ENCODE results near the gene ANXA6.

The ANXA6 gene

GRCh38 chr5:151151263-151151660, 6.3 kb downstream of the ANXA6 start:
- Histone ChIP-seq H3K9ac (ENCODE audit: low read depth, low read length) (no peak overlapping the region), H3K9me3 (ENCODE audit: insufficient read depth, low read depth, low read length) (no peaks in the 10 kb centered on the region), H3K27ac (ENCODE audit: low read depth, low read length) (no peak overlapping the region), H3K27me3 (ENCODE audit: insufficient read depth, low read length) (no peaks in the 10 kb centered on the region), H3K4me1 (ENCODE audit: insufficient read depth, low read length) (peaks cover 15% of the 10 kb centered on the region; the same call in 1 of the 2 replicates), H3K36me3 (ENCODE audit: insufficient read depth, low read length) (peaks cover 8% of the 10 kb centered on the region; the same call in 1 of the 2 replicates), H3K4me3 (ENCODE audit: low read length) (no peak overlapping the region)
- 90% methylated on average over 2 of the region's 2 CpGs for WGBS

DNA sequence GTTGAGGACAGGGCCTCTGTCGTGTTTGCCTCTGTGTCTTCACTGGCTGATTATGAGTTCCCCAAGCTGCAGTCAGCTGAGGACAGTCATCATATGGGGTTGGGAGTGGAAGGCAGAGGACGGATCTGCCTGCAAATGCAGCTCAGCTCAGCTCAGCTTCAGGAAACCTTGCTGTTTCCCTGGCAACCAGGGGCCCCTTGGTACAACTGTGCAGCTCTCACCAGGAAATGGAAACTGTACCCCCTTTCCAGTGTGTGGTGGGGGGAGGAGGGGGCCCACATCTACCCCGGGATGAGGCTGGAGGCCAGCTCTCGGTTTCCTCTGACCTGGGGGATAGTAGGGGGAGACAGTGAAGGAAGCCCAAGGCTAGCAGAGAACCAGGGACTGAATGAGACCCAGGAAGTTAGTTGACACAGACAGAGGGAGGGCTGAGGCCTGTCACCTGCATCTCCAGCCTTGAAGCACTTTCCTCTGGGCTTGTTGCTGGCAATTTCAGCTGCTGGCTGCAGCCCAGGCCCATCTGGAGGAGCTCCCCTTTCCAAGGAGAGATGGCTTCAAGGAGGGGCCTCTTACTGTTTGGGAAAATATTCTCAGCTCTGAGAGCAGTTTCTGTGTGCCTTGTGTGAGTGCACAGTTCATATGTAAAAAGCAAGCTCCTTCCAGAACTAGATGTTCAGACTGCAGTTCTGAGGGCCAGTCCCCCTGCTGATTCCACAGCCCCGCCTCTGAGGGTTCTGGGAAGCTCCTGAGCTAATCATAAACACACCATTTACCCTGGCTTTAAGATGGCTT, 6.9 kb downstream of the ANXA6 start:
- no peak overlapping the region for H3K9ac ChIP-seq (ENCODE audit: low read depth, low read length)

DNA sequence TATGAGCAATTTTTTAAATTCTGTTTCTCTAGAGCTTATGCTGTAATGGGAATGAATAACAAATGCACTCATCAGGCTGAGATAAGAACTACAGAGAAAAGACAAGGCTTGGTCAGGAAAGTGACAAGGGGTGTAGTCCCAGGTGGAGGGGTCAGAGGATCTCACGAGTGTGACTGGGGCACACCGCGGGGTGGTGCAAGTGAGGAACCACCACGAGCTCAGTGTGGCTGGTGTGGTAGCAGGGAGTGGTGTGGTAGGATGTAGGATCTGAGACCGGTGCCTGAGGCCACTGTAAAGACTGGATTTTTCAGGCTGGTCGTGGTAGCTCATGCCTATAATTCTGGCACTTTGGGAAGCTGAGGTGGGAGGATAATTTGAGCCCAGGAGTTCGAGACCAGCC, 9.0 kb downstream of the ANXA6 start:
- Histone ChIP-seq H3K4me1 (ENCODE audit: insufficient read depth, low read length) (peaks cover 14% of the 10 kb centered on the region; the same call in 1 of the 2 replicates), H3K36me3 (ENCODE audit: insufficient read depth, low read length) (peaks cover 8% of the 10 kb centered on the region; the same call in 1 of the 2 replicates), H3K4me3 (ENCODE audit: low read length) (no peak overlapping the region), H3K27ac (ENCODE audit: low read depth, low read length) (no peak overlapping the region), H3K9ac (ENCODE audit: low read depth, low read length) (no peak overlapping the region), H3K27me3 (ENCODE audit: insufficient read depth, low read length) (no peaks in the 10 kb centered on the region), H3K9me3 (ENCODE audit: insufficient read depth, low read depth, low read length) (no peaks in the 10 kb centered on the region)
- WGBS = 80% methylated on average over 7 of the region's 7 CpGs

More for the DNA sequence above, 6.9 kb downstream of the ANXA6 start:
- peaks cover 14% of the 10 kb centered on the region; the same call in 1 of the 2 replicates for H3K4me1 ChIP-seq (ENCODE audit: insufficient read depth, low read length)
- no peaks in the 10 kb centered on the region for H3K9me3 ChIP-seq (ENCODE audit: insufficient read depth, low read depth, low read length)
- no peaks in the 10 kb centered on the region for H3K27me3 ChIP-seq (ENCODE audit: insufficient read depth, low read length)
- H3K27ac ChIP-seq (ENCODE audit: low read depth, low read length) = no peak overlapping the region
- WGBS = 81% methylated on average over 5 of the region's 5 CpGs
- no peak overlapping the region for H3K4me3 ChIP-seq (ENCODE audit: low read length)
- H3K36me3 ChIP-seq (ENCODE audit: insufficient read depth, low read length) = peaks cover 8% of the 10 kb centered on the region; the same call in 1 of the 2 replicates

DNA sequence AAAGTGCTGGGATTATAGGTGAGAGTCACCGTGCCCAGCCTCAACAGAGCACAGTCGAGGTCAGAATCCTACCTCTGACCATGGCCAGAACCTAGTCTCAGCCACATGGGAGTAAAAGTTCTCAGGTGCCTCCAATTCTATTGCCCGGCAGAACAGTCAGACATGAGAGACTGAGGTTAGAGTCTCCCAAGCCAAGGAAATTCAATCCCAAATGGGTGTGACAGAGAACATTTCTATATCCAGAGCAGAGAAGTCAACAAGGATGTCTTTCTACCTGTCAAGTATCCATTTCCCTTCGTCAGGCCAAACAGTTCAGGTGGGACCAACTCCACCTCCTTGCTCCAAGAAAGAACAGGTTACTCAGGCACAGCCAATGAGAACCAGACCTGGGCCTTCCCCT, 10.5 kb downstream of the ANXA6 start:
- no peak overlapping the region for H3K27ac ChIP-seq (ENCODE audit: low read depth, low read length)
- no peak overlapping the region for H3K9ac ChIP-seq (ENCODE audit: low read depth, low read length)
- WGBS = 97% methylated on average over 4 of the region's 4 CpGs
- no peaks in the 10 kb centered on the region for H3K9me3 ChIP-seq (ENCODE audit: insufficient read depth, low read depth, low read length)
- peaks cover 8% of the 10 kb centered on the region; the same call in 1 of the 2 replicates for H3K36me3 ChIP-seq (ENCODE audit: insufficient read depth, low read length)
- no peak overlapping the region for H3K4me3 ChIP-seq (ENCODE audit: low read length)
- H3K4me1 ChIP-seq (ENCODE audit: insufficient read depth, low read length) = peaks cover 16% of the 10 kb centered on the region
- no peaks in the 10 kb centered on the region for H3K27me3 ChIP-seq (ENCODE audit: insufficient read depth, low read length)

- Histone ChIP-seq H3K4me3 (ENCODE audit: low read length) (no peak overlapping the region), H3K27me3 (ENCODE audit: insufficient read depth, low read length) (no peaks in the 10 kb centered on the region), H3K36me3 (ENCODE audit: insufficient read depth, low read length) (peaks cover 8% of the 10 kb centered on the region; the same call in 1 of the 2 replicates), H3K27ac (ENCODE audit: low read depth, low read length) (no peak overlapping the region), H3K9ac (ENCODE audit: low read depth, low read length) (no peak overlapping the region), H3K4me1 (ENCODE audit: insufficient read depth, low read length) (peaks cover 23% of the 10 kb centered on the region), H3K9me3 (ENCODE audit: insufficient read depth, low read depth, low read length) (no peaks in the 10 kb centered on the region)
Observed at GRCh38 chr5:151146061-151146460, 11.5 kb downstream of the ANXA6 start.

DNA sequence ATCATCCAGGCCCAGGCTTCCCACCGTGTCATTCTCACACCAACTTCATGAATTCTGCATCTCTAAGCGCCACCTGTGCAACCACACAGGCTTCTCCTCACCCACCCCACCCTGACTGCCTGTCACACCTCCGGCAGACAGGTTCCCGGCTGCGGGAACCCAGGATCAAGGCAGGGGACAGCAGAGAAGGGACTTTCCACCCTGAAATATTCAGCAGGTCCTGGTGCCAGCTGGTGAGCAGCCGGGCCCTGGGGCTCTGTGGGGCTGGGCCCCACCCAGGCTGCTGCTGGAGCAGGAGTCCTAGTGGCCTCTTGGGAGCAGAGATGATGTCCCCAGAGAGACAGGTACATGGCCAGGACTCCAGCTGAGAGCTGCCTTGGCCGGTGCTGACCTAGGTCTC, 12.7 kb downstream of the ANXA6 start:
- no peak overlapping the region for H3K4me3 ChIP-seq (ENCODE audit: low read length)
- H3K4me1 ChIP-seq (ENCODE audit: insufficient read depth, low read length) = peaks cover 12% of the 10 kb centered on the region
- H3K9ac ChIP-seq (ENCODE audit: low read depth, low read length) = no peak overlapping the region
- 91% methylated on average over 7 of the region's 7 CpGs for WGBS
- H3K9me3 ChIP-seq (ENCODE audit: insufficient read depth, low read depth, low read length) = no peaks in the 10 kb centered on the region
- H3K27ac ChIP-seq (ENCODE audit: low read depth, low read length) = no peak overlapping the region
- H3K27me3 ChIP-seq (ENCODE audit: insufficient read depth, low read length) = no peaks in the 10 kb centered on the region
- peaks cover 10% of the 10 kb centered on the region for H3K36me3 ChIP-seq (ENCODE audit: insufficient read depth, low read length)

- Histone ChIP-seq H3K4me1 (ENCODE audit: insufficient read depth, low read length) (peaks cover 11% of the 10 kb centered on the region), H3K27me3 (ENCODE audit: insufficient read depth, low read length) (no peaks in the 10 kb centered on the region), H3K36me3 (ENCODE audit: insufficient read depth, low read length) (peaks cover 16% of the 10 kb centered on the region), H3K9me3 (ENCODE audit: insufficient read depth, low read depth, low read length) (no peaks in the 10 kb centered on the region), H3K9ac (ENCODE audit: low read depth, low read length) (no peak overlapping the region), H3K4me3 (ENCODE audit: low read length) (no peak overlapping the region), H3K27ac (ENCODE audit: low read depth, low read length) (no peak overlapping the region)
- 88% methylated on average over 4 of the region's 6 CpGs for WGBS
Observed at GRCh38 chr5:151144275-151144674, 13.3 kb downstream of the ANXA6 start.

DNA sequence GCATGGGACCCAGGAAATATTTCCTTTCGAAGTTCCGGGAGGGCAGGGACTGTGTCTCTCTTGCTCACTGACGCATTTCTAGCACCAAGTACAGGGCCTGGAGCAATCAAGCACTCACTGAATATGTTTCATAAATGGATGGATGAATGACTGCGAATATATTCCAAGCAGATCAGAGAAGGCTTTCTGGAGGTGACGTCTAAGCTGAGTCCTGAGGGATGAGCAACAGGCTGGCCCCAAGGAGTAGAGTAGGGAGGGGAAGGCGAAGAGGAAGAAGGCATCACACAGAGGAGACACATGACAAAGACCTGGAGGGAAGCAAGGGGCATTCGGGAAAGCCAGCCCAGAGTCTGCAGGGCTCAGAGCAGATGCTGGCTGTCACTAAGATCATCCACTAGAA, 13.9 kb downstream of the ANXA6 start:
- no peak overlapping the region for H3K4me3 ChIP-seq (ENCODE audit: low read length)
- H3K4me1 ChIP-seq (ENCODE audit: insufficient read depth, low read length) = peaks cover 11% of the 10 kb centered on the region
- no peaks in the 10 kb centered on the region for H3K9me3 ChIP-seq (ENCODE audit: insufficient read depth, low read depth, low read length)
- H3K9ac ChIP-seq (ENCODE audit: low read depth, low read length) = no peak overlapping the region
- H3K36me3 ChIP-seq (ENCODE audit: insufficient read depth, low read length) = peaks cover 22% of the 10 kb centered on the region
- H3K27me3 ChIP-seq (ENCODE audit: insufficient read depth, low read length) = no peaks in the 10 kb centered on the region
- 86% methylated on average over 7 of the region's 7 CpGs for WGBS
- H3K27ac ChIP-seq (ENCODE audit: low read depth, low read length) = no peak overlapping the region

GRCh38 chr5:151142933-151143332, 14.6 kb downstream of the ANXA6 start:
- Histone ChIP-seq H3K27me3 (ENCODE audit: insufficient read depth, low read length) (no peaks in the 10 kb centered on the region), H3K4me3 (ENCODE audit: low read length) (no peak overlapping the region), H3K9me3 (ENCODE audit: insufficient read depth, low read depth, low read length) (no peaks in the 10 kb centered on the region), H3K27ac (ENCODE audit: low read depth, low read length) (no peak overlapping the region), H3K36me3 (ENCODE audit: insufficient read depth, low read length) (peaks cover 29% of the 10 kb centered on the region), H3K9ac (ENCODE audit: low read depth, low read length) (no peak overlapping the region), H3K4me1 (ENCODE audit: insufficient read depth, low read length) (peaks cover 11% of the 10 kb centered on the region)
- 100% methylated on average over 1 of the region's 1 CpG for WGBS

- Histone ChIP-seq H3K36me3 (ENCODE audit: insufficient read depth, low read length) (peaks cover 37% of the 10 kb centered on the region), H3K4me3 (ENCODE audit: low read length) (no peak overlapping the region), H3K9ac (ENCODE audit: low read depth, low read length) (0 out of 2 replicates have a peak overlapping the region, but pooled peaks have one; percentile 22), H3K27ac (ENCODE audit: low read depth, low read length) (no peak overlapping the region; the same call in 1 of the 2 replicates), H3K9me3 (ENCODE audit: insufficient read depth, low read depth, low read length) (no peaks in the 10 kb centered on the region), H3K27me3 (ENCODE audit: insufficient read depth, low read length) (no peaks in the 10 kb centered on the region), H3K4me1 (ENCODE audit: insufficient read depth, low read length) (peaks cover 11% of the 10 kb centered on the region)
- 56% methylated on average over 15 of the region's 15 CpGs for WGBS
Observed at GRCh38 chr5:151141535-151141934, 16.0 kb downstream of the ANXA6 start.

- WGBS = 94% methylated on average over 6 of the region's 7 CpGs
- H3K9me3 ChIP-seq (ENCODE audit: insufficient read depth, low read depth, low read length) = no peaks in the 10 kb centered on the region
- no peaks in the 10 kb centered on the region for H3K27me3 ChIP-seq (ENCODE audit: insufficient read depth, low read length)
- H3K4me3 ChIP-seq (ENCODE audit: low read length) = no peak overlapping the region
- H3K27ac ChIP-seq (ENCODE audit: low read depth, low read length) = no peak overlapping the region
- H3K4me1 ChIP-seq (ENCODE audit: insufficient read depth, low read length) = peaks cover 11% of the 10 kb centered on the region
- H3K36me3 ChIP-seq (ENCODE audit: insufficient read depth, low read length) = peaks cover 41% of the 10 kb centered on the region
- H3K9ac ChIP-seq (ENCODE audit: low read depth, low read length) = no peak overlapping the region
Observed at GRCh38 chr5:151140686-151141459, 16.7 kb downstream of the ANXA6 start.
